ENCODE results near the gene RBM19.

GRCh38 chr12:113772505-113773030, 193.6 kb downstream of the RBM19 start:
- no peak for TF ChIP-seq CTCF (IDR thresholded peaks at IDR 0.05)
- no peak for TF ChIP-seq POLR2A (IDR thresholded peaks at IDR 0.05)

Measured in lower leg skin (tissue), 3 donors.